Measurements from ENCODE around the gene RIT2. TPM values are rescaled to one million over a fixed set of nuclear protein-coding genes. Genes with fewer than 3 reads are reported as not detected.

The RIT2 gene
- total and polyA plus RNA-seq, 2 of the 4 experiments (the other 2 are of a cell fraction), result not detected

DNA sequence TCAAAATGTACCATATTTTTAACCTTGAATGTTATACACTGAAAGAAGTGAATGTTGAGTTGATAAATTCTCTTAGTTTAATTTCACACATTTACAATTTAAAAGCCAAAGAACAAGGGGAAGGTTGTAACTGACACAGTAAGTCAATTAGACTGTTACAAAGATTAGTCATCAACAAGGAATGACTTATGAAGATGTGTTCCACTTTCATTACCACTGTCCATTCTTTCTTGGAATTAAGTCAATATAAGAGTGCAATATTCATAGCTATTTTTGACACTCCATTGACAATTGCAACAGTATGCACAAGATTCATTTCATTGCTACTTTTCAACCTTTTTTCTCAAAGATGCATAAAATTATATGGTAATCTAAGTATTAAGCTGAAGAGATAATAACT, 291.3 kb downstream of the RIT2 start:
- TF ChIP-seq POLR2A (IDR thresholded peaks at IDR 0.05; ENCODE audit: low read depth, low read length) (no peak), CHD1 (IDR thresholded peaks at IDR 0.05; ENCODE audit: low read depth, low read length) (no peak), RAD21 (IDR thresholded peaks at IDR 0.05; ENCODE audit: low read length) (no peak), RCOR1 (IDR thresholded peaks at IDR 0.05; ENCODE audit: insufficient replicate concordance, low read length) (no peak), MAFK (IDR thresholded peaks at IDR 0.05; ENCODE audit: low read depth, low read length) (no peak), MAZ (IDR thresholded peaks at IDR 0.05; ENCODE audit: borderline replicate concordance, low read depth, low read length) (no peak), RFX5 (IDR thresholded peaks at IDR 0.05; ENCODE audit: low read depth, low read length) (no peak)
- TF ChIP-seq, protein P1, sequence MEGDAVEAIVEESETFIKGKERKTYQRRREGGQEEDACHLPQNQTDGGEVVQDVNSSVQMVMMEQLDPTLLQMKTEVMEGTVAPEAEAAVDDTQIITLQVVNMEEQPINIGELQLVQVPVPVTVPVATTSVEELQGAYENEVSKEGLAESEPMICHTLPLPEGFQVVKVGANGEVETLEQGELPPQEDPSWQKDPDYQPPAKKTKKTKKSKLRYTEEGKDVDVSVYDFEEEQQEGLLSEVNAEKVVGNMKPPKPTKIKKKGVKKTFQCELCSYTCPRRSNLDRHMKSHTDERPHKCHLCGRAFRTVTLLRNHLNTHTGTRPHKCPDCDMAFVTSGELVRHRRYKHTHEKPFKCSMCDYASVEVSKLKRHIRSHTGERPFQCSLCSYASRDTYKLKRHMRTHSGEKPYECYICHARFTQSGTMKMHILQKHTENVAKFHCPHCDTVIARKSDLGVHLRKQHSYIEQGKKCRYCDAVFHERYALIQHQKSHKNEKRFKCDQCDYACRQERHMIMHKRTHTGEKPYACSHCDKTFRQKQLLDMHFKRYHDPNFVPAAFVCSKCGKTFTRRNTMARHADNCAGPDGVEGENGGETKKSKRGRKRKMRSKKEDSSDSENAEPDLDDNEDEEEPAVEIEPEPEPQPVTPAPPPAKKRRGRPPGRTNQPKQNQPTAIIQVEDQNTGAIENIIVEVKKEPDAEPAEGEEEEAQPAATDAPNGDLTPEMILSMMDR (conservative IDR thresholded peaks at IDR 0.05; ENCODE audit: low read depth, low read length), result no peak
- BruUV-seq (replicated peaks), result no TSS peak
- Histone ChIP-seq H3K36me3 (ENCODE audit: control insufficient read depth, insufficient read depth, low read length) (no peaks in the 10 kb centered on the region), H2AK5ac (ENCODE audit: low read depth, low read length) (no peak overlapping the region), H2BK5ac (ENCODE audit: low read depth, low read length, poor library complexity, severe bottlenecking) (no peak overlapping the region), H2AFZ (replicated peaks; ENCODE audit: low read length, poor library complexity) (no peak overlapping the region), H3K14ac (replicated peaks; ENCODE audit: low read depth, low read length) (no peak overlapping the region), H4K91ac (ENCODE audit: insufficient read depth, low read depth, low read length) (no peak overlapping the region), H3K4me1 (ENCODE audit: control insufficient read depth, insufficient read depth, low read length) (no peaks in the 10 kb centered on the region), H3K4ac (ENCODE audit: low read depth, low read length) (no peak overlapping the region), H3K9ac (ENCODE audit: low read depth, low read length) (no peak overlapping the region), H3K4me2 (ENCODE audit: low read depth, low read length) (no peak overlapping the region), H2BK20ac (ENCODE audit: low read depth, low read length) (no peak overlapping the region), H2BK120ac (ENCODE audit: low read depth, low read length) (no peak overlapping the region), H2AK9ac (replicated peaks; ENCODE audit: low read depth, low read length, poor library complexity) (no peak overlapping the region), H2BK15ac (ENCODE audit: low read depth, low read length) (no peak overlapping the region), H4K8ac (ENCODE audit: low read depth in 2 of 2, low read length in 2 of 2) (no peak overlapping the region), H3K27me3 (ENCODE audit: control insufficient read depth, insufficient read depth, low read length) (no peaks in the 10 kb centered on the region), H4K20me1 (ENCODE audit: insufficient read depth, low read length) (no peaks in the 10 kb centered on the region), H3K56ac (ENCODE audit: extremely low read depth, insufficient read depth, low read length) (no peak overlapping the region), H3K27ac (ENCODE audit: insufficient read depth, low read length) (no peak overlapping the region), H3K23ac (ENCODE audit: low read depth, low read length) (no peak overlapping the region), H3K9me3 (ENCODE audit: control insufficient read depth, insufficient read depth, low read length) (0 out of 2 replicates have a peak, but pooled peaks cover 2% of the 10 kb centered on the region), H4K5ac (ENCODE audit: low read depth, low read length) (no peak overlapping the region), H3K18ac (ENCODE audit: low read depth, low read length) (no peak overlapping the region), H3K79me1 (ENCODE audit: low read depth in 1 of 2, low read length in 2 of 2) (no peaks in the 10 kb centered on the region), H3K4me3 (ENCODE audit: insufficient read depth, low read depth, low read length) (no peak overlapping the region), H3K9me1 (ENCODE audit: insufficient read depth, low read length) (no peaks in the 10 kb centered on the region)
- ChIA-PET POLR2A (ENCODE audit: unreplicated experiment) (no interaction called here), CTCF (no interaction called here)
- DNase-seq, result no peak
- intact Hi-C loops (cut with micrococcal nuclease), result no loop called here
- ATAC-seq (ENCODE audit: low read depth), result no peak
- in situ Hi-C loops (cut with MboI; ENCODE audit: low sequenced_read_pairs), result no loop called here
- dilution Hi-C loops (cut with HindIII; ENCODE audit: low sequenced_read_pairs, unreplicated experiment), result no loop called here
